DMS114 treated with DMSO at 0.1 percent for 48 hours (cell line): ENCODE measurements around the gene SNAPIN.
"Not testable (repeated sequence)": the region's sequence is repeated elsewhere in the genome, so short reads cannot be mapped to it uniquely, and the experiment has no call there.

Experiments used
- DNase-seq: peaks from one replicate; lab custom pipeline; 2025; ENCODE audit not compliant: unreplicated experiment; lab: John Stamatoyannopoulos, UW

The SNAPIN gene

DNA sequence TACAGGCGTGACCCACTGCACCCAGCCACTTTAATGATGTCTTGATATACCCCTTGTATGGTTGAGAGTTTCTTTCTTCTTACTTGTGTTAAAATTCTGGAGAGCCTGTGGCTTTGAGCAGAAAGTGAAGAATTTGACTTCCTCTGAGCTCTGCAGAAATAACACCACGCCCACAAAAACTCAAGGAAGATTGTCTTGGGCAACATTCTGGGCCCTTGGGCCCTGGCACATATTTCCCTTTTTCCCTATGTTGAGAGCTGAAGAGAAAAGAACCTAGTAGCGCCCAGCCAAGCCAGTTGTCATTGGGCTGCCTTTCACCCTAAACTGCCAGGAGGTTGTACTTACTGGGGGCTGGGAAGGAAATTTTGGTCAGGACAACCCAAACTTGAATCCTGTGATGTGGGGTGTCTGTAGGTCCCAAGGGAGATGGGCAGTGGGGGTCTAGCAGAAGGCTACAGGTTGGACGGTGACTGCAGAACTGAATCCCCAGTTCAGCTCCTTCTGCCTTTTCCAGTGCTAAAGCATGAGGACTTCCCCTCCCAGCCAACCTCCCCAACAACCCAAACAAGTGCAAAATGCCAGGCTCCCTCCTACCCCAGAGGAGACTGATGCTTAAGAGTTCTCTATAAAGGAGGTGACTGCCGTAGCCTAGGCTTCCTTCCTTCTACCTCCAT is 11.7 kb upstream of the SNAPIN start:
- DNase-seq, result no peak

DNA sequence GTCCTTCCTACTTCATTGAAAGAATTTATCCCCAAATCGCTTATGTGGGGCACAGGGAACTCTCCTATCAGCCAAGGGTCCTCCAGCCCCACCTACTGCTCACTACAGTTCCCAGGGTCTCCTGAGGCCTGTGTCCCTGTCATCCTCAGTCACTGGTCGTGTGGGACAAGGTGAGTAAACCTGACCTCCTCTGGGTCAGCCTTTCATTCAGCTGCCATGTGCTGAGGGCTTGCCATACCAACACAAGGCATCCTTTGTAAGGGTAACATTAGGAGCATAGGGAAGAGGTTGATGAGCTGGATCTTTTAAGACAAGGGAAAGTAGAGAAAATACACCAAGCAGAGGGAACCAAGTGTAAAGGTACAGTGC is 11.2 kb upstream of the SNAPIN start:
- DNase-seq, result no peak

DNA sequence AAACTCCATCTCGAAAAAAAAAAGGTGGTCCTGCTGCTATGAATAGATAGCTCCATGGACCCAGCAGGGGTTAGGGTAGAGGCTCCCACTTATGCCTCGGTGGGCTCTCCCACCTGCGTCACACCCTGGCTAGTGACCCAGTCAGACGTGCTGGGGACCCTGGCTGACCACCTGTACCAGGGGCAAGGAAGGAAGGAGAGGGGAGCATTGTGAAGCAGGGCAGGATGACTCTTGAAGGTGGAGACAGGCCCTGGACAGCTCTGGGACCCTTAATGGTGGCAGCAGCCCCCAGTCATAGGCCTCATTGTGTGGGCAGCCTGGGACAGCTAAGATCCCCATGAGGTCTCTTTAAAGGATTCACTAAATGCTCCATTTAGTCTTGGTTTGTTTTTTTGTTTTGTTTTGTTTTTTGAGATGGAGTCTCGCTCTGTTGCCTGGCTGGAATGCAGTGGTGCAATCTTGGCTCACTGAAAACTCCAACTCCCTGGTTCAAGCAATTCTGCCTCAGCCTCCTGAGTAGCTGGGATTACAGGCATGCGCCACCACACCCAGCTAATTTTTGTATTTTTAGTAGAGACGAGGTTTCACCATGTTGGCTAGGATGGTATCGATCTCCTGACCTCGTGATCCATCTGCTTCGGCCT is 10.4 kb upstream of the SNAPIN start:
- no peak for DNase-seq

DNA sequence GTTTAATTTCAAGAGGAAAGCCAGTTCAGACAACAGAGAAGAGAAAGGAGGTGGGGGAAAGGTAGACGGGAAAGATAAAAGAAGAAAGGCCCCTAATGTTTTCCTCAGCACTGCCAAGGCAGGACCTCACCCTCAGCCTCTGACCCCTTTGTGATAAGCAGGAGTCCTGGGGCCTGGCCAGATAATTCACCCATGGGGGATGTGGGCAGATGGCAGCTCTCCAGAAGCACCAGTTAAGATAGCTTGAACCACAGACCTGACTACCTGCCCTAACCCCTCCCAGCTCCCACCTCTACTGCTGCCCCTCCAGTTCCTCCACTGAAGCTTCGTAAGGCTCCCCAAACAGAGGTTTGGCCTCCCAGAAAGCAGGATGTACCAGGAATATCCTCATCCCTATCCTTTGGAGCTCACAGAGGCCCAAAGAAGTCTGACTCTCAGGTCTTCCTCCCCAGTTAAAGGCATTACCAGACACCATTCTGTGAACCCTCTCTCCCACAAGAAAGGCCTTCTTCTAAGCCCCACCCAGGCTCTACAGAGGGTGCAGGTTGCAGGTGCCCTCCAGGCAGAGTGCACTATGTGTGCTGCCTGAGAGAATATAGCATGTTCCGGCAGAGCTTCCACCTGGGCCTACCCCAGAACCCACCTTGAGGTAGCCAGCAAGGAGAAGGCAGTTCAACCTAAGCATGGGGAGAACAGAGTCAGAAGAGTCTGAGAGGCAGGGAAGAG is 9.2 kb upstream of the SNAPIN start:
- DNase-seq, result no peak

DNA sequence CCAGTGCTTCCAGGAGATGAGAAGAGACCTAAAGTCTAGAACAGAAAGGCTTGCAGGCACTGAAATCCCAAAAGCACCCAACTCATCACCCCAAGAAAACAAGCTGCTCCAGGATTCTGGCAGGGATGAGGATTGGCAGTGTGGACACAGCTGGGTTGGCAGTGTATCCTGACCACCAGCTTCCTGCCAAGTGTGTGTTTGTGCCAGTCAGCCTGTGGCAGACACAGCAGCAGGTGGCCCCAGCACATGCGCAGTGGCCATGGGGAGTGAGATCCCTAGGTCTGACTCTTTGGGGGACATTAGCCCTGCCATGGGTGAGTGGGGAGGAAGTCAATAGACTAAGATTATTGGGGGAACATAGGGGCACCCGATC is 8.7 kb upstream of the SNAPIN start:
- no peak for DNase-seq

DNA sequence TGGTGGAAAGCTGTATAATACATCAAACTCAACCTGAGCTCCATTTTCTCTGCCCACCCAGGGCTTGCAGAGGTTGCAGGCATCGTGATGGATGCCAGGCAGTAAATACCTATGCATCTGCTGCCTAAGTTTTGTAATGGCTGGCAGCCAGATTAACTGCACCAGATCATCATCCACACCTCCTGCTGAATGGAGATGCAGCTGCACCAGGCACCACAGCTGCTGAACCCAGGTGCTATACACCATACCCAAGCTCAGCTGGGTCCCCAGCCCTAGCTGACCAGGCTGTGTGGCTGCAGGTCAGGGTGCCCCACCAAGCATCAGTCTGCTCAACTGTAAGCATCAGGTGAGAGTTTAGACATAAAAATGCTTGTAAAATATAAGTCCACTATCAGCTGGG is 6.7 kb upstream of the SNAPIN start:
- no peak for DNase-seq

DNA sequence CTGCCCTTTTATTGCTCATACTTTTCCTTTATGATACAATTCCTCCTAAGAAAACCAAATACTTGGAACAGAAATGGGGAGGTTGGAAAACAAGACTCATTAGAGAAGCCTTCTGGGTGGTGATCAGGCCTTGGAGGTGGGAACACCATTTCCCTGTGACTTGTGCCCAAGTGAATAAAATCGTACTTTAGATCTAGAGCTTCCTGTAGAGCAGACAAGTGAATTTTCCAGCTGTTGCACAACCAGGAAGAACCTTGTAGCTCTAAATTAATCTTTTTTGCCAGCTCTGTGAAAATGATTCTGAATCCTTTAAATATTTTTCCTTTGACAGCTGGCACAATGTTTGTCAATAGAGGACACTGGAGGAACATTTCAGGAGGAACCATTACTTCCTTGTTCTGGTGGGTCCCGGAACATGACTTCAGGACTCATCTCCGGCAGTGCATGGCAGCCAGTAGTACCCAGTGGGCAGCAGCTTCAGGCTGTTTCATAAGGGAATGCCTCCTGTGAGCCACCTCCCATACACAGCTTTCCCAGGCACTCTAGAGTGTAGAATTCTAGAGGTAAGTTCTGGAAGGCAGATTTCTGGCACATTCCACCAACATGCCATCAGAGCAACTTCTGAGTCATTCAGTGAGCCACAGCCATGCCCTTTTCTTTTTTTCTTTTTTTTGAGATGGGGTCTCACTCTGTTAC is 5.5 kb upstream of the SNAPIN start:
- DNase-seq, result no peak

DNA sequence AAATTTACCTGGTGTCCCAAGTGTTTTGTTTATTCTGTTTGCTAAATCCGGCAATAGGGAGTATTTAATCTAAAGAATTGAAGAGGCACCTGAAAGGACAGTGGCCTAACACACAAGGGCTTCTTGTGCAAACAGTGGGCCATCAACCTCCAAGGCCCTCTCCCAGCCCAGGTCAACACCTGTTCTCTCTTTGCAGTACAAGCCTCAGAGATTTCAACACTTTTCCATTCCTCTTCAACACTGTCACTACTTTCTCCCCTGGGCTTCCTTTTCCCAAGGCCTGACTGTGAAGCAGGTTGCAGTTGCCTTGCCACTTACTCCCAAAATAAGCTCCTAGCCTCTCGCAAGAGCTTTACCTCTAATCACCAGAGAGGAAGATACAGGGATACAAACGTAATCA is 3.2 kb upstream of the SNAPIN start:
- no peak for DNase-seq

DNA sequence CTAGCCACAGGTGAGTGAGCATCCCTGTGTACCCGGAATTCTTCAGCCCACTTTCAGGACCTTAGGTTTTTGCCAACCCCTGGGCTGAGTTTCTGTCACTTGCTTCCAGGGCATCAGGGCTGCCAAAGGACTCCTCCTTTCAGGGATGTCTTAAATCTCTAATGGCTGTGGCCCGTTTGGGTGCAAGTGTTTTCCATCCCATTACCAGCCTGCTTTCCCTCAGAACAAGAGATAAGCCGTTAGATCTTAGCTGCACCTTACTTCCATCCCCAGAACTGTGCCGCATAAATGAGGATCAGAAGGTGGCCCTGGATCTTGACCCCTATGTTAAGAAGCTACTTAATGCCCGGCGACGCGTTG is 652 bp downstream of the SNAPIN start:
- DNase-seq, result no peak

DNA sequence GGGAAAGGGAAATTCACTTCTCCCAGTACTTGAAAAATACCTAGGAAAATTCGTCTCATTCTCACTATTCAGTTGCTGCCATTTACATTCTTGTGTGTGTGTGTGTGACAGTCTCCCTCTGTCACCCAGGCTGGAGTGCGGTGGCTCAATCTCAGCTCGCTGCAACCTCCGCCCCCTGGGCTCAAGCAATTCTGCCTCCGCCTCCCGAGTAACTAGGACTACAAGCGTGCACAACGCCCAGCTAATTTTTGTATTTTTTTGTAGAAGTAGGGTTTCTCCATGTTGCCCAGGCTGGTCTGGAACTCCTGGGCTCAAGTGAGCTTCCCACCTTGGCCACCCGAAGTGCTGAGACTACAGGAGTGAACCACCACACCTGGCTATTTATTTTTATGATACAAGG is 1.2 kb downstream of the SNAPIN start:
- DNase-seq, result no peak

DNA sequence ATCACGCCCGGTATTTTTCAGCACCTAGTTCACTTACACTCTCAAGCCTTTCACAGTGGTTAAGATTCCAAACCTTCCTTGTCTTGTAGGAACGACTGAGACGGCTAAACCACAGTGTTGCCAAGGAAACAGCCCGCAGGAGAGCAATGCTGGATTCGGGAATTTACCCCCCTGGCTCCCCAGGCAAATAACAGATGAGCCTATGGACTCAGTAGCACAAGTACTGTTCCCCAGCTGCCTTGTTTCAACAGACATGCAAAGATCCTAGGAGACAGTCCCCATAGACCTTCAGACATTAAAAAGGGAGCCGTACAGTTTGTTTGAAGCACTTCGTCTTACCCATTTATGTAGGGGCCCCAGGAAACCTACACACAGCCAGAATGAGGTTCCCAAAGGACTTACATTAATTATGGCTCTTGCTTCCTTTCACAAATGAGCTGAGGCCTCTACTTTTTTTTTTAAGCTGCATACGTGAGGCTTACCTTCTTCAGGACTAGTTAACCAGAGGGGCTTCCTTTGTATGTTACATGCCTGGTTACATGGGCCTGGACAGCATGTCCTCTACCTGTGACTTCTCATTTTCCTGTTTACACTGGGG is 2.7 kb downstream of the SNAPIN start:
- DNase-seq, result no peak

DNA sequence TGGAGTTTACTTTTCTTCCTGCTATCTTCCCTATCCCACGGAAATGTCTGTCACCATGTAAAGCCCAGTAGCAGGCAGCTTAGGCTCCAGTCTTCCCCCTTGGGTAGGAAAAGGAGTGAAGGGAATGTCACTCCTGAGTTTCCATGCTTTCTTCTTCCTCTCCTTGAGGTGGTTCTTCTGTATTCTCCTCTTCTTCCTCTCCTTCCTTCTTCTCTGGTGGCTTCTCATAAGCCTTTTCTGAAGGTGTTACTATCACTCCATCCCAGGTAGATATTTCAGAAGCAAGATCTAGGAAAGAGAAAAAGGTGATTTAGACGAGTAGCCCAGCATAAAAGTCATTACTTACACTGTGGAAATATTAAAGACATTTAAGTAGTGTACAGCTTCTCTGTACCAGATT is 3.8 kb downstream of the SNAPIN start:
- no peak for DNase-seq

DNA sequence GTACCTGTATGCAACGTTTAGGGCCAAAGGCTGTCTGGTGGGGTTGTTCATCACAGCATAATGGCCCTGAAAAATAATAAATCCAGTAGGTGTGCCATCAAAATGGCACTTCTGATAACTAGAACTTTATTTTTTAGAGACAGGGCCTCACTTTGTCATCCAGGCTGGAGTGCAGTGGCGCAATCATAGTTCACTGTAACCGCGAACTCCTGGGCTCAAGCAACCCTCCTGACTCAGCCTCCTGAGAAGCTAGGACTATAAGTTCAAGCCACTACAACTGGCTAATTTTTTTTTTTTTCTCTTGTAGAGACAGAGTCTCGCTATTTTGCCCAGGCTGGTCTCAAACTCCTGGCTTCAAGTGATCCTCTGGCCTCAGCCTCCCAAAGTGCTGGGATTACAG is 4.7 kb downstream of the SNAPIN start:
- no peak for DNase-seq

DNA sequence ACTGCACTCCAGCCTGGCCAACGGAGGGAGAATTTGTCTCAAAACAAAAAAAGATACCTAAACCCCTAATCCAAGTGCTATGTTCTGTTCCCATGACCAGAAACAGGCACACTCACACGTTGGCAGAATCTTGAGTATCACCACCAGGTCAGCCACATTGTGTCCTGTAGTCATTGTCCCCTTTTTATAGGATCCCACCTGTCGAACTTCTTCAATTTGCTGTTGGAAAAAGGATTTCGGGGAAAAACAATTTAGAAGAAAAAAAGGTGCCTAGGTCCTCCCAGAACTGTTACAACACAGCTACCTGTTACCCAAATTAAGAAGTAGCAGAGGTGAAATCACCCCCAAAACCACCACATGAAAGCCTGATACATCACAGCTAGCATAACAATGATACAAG is 8.9 kb downstream of the SNAPIN start:
- no peak for DNase-seq

DNA sequence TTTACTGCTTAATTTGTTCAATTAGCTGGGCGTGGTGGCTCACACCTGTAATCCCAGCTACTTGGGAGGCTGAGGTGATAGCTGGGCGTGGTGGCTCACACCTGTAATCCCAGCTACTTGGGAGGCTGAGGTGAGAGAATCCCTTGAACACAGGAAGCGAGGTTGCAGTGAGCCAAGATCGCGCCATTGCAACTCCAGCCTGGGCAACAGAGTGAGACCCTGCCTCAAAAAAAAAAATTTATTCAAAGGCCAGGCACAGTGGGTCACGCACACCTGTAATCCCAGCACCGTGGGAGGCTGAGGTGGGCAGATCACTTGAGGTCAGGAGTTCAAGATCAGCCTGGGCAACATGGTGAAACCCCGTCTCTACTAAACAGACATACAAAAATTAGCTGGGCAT is 10.2 kb downstream of the SNAPIN start:
- DNase-seq, result not testable (repeated sequence)

DNA sequence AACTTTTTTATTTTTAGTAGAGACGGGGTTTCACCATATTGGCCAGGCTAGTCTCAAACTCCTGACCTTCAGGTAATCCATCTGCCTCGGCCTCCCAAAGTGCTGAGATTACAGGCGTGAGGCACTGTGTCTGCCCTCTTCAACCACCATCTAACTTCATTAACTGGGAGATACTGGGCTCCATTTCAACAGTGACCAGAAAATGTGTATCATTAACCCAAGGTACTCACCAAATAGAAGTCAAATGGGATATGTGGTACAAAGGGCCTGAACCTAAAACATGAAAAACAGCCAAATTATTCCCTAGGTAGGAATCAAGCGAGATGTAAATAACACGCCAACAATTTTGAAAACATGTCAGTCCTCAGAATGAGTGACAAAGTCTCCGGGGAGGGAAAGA is 11.1 kb downstream of the SNAPIN start:
- no peak for DNase-seq

DNA sequence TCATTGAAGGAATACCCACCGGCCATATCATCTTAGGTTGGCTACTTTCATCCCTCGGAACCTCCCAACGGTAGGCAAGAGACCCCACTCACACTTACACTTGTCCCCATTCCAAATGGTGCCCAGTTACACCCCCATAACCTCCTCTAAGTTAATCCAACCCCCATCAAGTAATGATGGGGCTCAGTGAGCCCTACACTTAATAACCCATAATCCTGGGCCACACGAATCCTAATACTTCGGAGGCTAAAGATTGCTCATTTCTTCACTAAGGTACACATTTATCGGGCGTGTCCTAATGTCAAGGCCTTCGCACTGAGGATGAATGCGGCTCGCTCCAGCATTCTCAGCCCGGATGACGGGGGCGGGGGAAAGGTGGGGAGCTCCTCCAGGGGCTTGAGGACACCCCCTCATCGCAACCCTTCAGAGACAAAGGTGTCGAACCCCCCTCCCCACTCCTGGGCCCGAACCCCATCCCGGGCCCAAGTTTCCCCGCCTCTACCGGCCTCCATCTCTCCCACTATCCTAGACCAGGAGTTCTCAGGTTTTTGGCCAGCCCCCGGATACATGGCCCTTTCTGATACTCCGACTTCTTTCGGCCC is 11.9 kb downstream of the SNAPIN start:
- no peak for DNase-seq

DNA sequence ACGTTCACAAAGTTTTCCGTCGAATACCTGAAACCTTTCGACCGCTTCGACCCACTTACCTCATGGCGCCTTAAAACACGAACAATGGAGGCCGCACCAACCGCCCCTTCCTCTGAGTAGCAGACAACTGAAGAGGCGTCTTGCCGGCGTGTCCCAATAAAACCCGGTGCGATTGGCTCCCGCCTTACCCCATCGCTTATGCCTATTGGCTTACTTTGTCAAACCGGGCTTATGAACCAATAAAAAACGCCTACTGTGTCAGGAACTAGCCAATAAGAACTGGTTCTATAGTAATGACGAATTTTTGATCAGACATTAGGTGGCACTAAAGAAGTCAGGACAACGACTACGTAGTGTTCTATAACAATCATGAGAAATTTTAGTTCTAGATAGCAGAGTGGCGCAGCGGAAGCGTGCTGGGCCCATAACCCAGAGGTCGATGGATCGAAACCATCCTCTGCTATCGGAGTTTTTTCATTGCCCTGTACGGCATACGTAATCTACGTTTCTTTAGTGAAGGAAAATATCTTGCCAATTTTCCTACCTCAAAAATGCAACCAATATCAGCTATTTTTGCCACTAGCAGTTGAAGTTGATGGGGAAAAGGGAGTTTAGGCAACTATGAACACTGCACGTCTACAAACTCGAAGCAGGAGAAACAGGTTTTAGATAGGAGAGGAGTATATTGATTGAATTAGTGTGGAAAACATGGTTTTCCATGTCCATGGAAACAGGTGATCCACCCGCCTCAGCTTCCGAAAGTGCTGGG is 12.5 kb downstream of the SNAPIN start, which contains the start of gene ILF2:
Gene ILF2 (minus strand): TSS at position 135 of the 769 bp plus-strand sequence. CDS start 71 bp downstream, at position 64.
- peak; percentile 100 for DNase-seq

DNA sequence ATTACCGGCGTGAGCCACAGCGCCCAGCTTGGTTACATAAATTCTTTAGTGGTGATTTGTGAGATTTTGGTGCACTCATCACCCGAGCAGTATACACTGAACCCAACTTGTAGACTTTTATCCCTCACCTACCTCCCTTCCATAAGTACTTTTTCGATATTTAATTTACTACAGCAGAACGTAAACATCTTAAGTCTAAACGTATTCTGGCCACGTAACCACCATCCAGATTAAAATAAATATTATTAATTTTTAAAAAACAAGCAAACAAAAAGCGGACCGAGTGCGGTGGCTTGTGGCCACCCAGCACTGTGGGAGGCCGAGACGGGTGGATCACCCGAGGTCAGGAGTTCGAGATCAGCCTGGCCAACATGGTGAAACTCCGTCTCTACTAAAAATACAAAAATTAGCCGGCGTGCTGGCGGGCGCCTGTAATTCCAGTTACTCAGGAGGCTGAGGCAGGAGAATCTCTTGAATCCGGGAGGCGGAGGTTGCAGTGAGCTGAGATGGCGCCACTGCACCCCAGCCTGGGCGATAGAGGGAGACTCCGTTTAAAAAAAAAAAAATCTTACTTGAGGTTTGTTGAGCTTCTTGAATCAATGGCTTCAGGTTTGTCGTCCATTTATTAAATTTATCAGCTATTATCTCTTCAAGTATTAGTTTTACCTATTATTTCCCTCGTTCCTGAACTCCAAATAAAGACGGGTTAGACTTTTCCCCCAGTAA is 13.3 kb downstream of the SNAPIN start:
- peak; percentile 81 for DNase-seq

DNA sequence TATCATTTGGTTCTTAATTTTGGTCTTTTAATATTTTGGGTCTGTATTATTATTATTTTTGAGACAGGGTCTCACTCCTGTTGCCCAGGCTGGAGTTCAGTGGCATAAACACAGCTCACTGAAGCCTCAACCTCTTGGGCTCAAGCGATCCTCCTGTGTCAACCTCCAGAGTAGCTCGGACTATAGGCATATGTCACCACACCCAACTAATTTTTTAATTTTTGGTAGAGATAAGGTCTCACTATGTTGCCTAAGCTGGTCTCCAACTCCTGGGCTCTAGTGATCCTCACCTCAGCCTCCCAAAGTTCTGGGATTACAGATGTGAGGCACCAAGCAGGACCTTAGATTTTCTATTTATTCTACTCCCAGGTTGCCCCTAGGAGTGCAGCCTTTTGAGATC is 15.0 kb downstream of the SNAPIN start:
- no peak for DNase-seq
